MM.1S (cell line): Measurements from ENCODE around the gene PLA2G4A.

Source experiments
- DNase-seq: peaks from one replicate; pipeline ENCODE4 v3.0.0-alpha.2; 2015
- H2AFZ ChIP-seq: fragments of 300-600 bp; sonication (generic); 2 replicates; pipeline ENCODE4 v1.6.0; 2016; ENCODE audit warnings: antibody characterized with exemption, low read length
- H3F3A ChIP-seq: fragments of 300-600 bp; sonication (generic); 2 replicates; pipeline ENCODE4 v1.6.1; 2016; ENCODE audit warnings: mild to moderate bottlenecking, antibody characterized with exemption, low read length, moderate library complexity, mixed read lengths; ENCODE audit not compliant: insufficient read depth
- H3K27ac ChIP-seq: fragments of 300-600 bp; sonication (generic); 2 replicates; pipeline ENCODE4 v1.5.1; 2016; ENCODE audit warnings: mild to moderate bottlenecking, low read length
- H3K27me3 ChIP-seq: fragments of 300-600 bp; sonication (generic); replicated peaks from 2 replicates; pipeline ENCODE4 v1.6.0; 2016; ENCODE audit warnings: low read length; ENCODE audit not compliant: insufficient read depth
- H3K36me3 ChIP-seq: fragments of 300-600 bp; sonication (generic); replicated peaks from 2 replicates; pipeline ENCODE4 v1.6.1; 2016; ENCODE audit warnings: mild to moderate bottlenecking, low read length, mixed read lengths; ENCODE audit not compliant: insufficient read depth
- H3K4me1 ChIP-seq: fragments of 300-600 bp; sonication (generic); 2 replicates; pipeline ENCODE4 v1.6.1; 2016; ENCODE audit warnings: low read length, mixed read lengths
- H3K4me2 ChIP-seq: fragments of 300-600 bp; sonication (generic); 2 replicates; pipeline ENCODE4 v1.6.0; 2016; ENCODE audit warnings: low read depth, low read length
- H3K4me3 ChIP-seq: fragments of 300-600 bp; sonication (generic); 2 replicates; pipeline ENCODE4 v1.5.1; 2016; ENCODE audit warnings: low read length, mixed read lengths
- H3K79me2 ChIP-seq: fragments of 300-600 bp; sonication (generic); 2 replicates; pipeline ENCODE4 v1.6.1; 2016; ENCODE audit warnings: mixed run types, low read length, mixed read lengths
- H3K9ac ChIP-seq: fragments of 300-600 bp; sonication (generic); 2 replicates; pipeline ENCODE4 v1.6.1; 2016; ENCODE audit warnings: low read length, mixed read lengths
- H3K9me2 ChIP-seq: fragments of 300-600 bp; sonication (generic); replicated peaks from 2 replicates; pipeline ENCODE4 v1.6.1; 2016; ENCODE audit warnings: mild to moderate bottlenecking, low read length, mixed read lengths; ENCODE audit not compliant: insufficient read depth
- H3K9me3 ChIP-seq: fragments of 300-600 bp; sonication (generic); replicated peaks from 2 replicates; pipeline ENCODE4 v1.6.1; 2016; ENCODE audit warnings: mild to moderate bottlenecking, low read length, mixed read lengths; ENCODE audit not compliant: insufficient read depth
- H4K20me1 ChIP-seq: fragments of 300-600 bp; sonication (generic); 2 replicates; pipeline ENCODE4 v1.6.1; 2016; ENCODE audit warnings: mild to moderate bottlenecking, low read length, moderate library complexity, mixed read lengths; ENCODE audit not compliant: insufficient read depth
- EZH2 ChIP-seq: fragments of 300-600 bp; sonication (generic); optimal IDR thresholded peaks from 2 replicates; pipeline ENCODE3; 2017; ENCODE audit warnings: low read depth, mild to moderate bottlenecking, antibody characterized with exemption, low read length, mixed read lengths
- EZH2phosphoT487 ChIP-seq: fragments of 300-600 bp; sonication (generic); IDR thresholded peaks from 2 replicates; pipeline ENCODE4 v1.6.1; 2018; ENCODE audit warnings: antibody characterized with exemption, low read length
- TF ChIP-seq, protein P1 (sequence below): fragments of 300-600 bp; sonication (generic); IDR thresholded peaks from 2 replicates; pipeline ENCODE4 v1.5.1; 2016; ENCODE audit warnings: antibody characterized with exemption, low read length, mixed read lengths

Gene PLA2G4A

DNA sequence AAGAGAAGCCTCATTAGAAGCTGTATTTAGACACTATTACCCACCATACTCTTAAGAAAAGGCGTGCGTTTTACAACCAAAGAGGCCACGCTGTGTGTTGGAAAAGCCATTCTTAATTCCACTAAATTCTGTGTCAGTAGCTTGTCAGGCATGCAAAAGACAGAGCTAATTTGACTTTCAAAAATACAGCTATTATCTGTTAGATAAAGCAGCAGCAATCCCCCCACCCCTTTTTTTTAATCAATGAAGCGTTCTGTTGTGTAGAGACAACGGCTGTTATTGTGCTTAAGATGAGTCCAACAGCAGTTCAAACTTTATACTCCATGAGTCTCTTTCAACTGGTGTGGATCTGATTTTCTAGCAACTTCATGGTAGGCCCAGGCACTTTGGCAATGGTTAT is 43.5 kb downstream of the PLA2G4A start:
- Histone ChIP-seq H3K9me3 (no peaks in the 10 kb centered on the region), H3K27me3 (no peaks in the 10 kb centered on the region), H3K4me2 (no peak overlapping the region), H3K9me2 (no peaks in the 10 kb centered on the region), H3K9ac (no peak overlapping the region), H2AFZ (no peak overlapping the region), H3K79me2 (peaks cover 13% of the 10 kb centered on the region; the same call in 1 of the 2 replicates), H3K4me1 (no peaks in the 10 kb centered on the region), H3F3A (no peaks in the 10 kb centered on the region), H4K20me1 (no peaks in the 10 kb centered on the region), H3K4me3 (no peak overlapping the region), H3K27ac (no peak overlapping the region), H3K36me3 (peaks cover 5% of the 10 kb centered on the region; the same call in 1 of the 2 replicates)
- TF ChIP-seq EZH2phosphoT487 (no peak), EZH2 (no peak)
- TF ChIP-seq, protein P1, sequence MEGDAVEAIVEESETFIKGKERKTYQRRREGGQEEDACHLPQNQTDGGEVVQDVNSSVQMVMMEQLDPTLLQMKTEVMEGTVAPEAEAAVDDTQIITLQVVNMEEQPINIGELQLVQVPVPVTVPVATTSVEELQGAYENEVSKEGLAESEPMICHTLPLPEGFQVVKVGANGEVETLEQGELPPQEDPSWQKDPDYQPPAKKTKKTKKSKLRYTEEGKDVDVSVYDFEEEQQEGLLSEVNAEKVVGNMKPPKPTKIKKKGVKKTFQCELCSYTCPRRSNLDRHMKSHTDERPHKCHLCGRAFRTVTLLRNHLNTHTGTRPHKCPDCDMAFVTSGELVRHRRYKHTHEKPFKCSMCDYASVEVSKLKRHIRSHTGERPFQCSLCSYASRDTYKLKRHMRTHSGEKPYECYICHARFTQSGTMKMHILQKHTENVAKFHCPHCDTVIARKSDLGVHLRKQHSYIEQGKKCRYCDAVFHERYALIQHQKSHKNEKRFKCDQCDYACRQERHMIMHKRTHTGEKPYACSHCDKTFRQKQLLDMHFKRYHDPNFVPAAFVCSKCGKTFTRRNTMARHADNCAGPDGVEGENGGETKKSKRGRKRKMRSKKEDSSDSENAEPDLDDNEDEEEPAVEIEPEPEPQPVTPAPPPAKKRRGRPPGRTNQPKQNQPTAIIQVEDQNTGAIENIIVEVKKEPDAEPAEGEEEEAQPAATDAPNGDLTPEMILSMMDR = no peak
- DNase-seq = no peak

GRCh38 chr1:186873687-186874086 is 44.9 kb downstream of the PLA2G4A start:
- no peak overlapping the region for H2AFZ ChIP-seq
- no peaks in the 10 kb centered on the region for H3K27me3 ChIP-seq
- no peaks in the 10 kb centered on the region for H3F3A ChIP-seq
- H3K4me2 ChIP-seq = no peak overlapping the region
- no peaks in the 10 kb centered on the region for H3K4me1 ChIP-seq
- H3K27ac ChIP-seq = no peak overlapping the region
- H3K9me2 ChIP-seq = no peaks in the 10 kb centered on the region
- 0 out of 2 replicates have a peak, but pooled peaks cover 7% of the 10 kb centered on the region for H3K79me2 ChIP-seq
- no peaks in the 10 kb centered on the region for H4K20me1 ChIP-seq
- TF ChIP-seq EZH2 (no peak), EZH2phosphoT487 (no peak)
- TF ChIP-seq, protein P1 = no peak
- H3K9me3 ChIP-seq = no peaks in the 10 kb centered on the region
- H3K9ac ChIP-seq = no peak overlapping the region
- peaks cover 5% of the 10 kb centered on the region; the same call in 1 of the 2 replicates for H3K36me3 ChIP-seq
- H3K4me3 ChIP-seq = no peak overlapping the region
- no peak for DNase-seq

DNA sequence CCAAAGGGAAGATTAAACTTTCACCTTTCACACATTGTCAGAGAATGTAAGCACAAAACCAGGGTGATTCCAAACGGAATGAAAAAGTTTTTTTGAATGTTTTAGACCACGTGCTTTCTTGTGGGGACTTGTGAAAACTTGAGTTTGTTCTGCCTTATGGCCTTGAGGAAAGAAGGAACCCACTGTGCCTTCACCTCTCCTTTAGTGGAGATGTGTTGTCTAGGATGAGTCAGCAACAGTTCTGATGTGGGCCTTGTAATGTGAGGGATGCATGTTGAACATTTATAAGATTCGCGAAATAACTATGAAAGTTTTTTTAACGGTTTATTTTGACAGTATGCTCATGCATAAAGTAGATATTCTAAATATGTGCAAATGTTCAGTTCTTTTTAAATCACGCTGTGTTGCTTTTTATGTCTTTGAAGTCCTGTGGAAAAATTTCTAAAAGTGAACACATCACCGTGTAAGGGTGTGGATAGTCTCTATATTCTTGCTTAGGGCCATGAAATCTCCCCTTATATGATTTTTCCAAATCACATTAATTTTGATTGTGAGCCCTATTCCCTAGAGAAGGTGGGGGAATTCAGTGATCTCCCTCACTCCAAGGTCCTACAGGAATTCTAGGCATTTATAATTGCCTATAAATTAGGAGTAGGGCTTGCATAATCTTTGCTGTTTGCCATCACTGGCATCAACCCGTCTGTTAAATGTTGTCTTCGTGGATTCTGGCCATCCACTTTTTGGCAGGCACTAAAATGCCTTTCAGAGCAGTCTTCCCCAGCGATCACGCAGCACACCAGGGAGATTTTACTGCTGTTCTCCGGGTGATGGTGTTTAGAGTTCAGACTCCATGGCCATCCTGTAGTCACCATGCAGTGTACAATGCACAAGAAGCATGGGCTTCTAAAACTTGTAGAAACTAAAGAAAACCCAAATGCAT is 47.4 kb downstream of the PLA2G4A start:
- H3K27me3 ChIP-seq = no peaks in the 10 kb centered on the region
- no peaks in the 10 kb centered on the region for H3K9me3 ChIP-seq
- TF ChIP-seq, protein P1 = no peak
- TF ChIP-seq EZH2 (no peak), EZH2phosphoT487 (no peak)
- H3K4me2 ChIP-seq = no peak overlapping the region
- H3K4me3 ChIP-seq = no peak overlapping the region
- no peaks in the 10 kb centered on the region for H3K79me2 ChIP-seq
- no peak overlapping the region for H3K9ac ChIP-seq
- H3K36me3 ChIP-seq = no peaks in the 10 kb centered on the region; the same call in 1 of the 2 replicates
- DNase-seq = no peak
- no peaks in the 10 kb centered on the region for H4K20me1 ChIP-seq
- H3K9me2 ChIP-seq = no peaks in the 10 kb centered on the region
- H3K27ac ChIP-seq = no peak overlapping the region
- H2AFZ ChIP-seq = no peak overlapping the region
- H3F3A ChIP-seq = no peaks in the 10 kb centered on the region
- no peaks in the 10 kb centered on the region for H3K4me1 ChIP-seq
